MM.1S (cell line): ENCODE measurements around the gene ARHGEF40.
A peak's percentile ranks its signal among the peaks of the same experiment; 100 is the strongest.

Source experiments
- DNase-seq: peaks from one replicate; pipeline ENCODE4 v3.0.0-alpha.2; 2015
- H2AFZ ChIP-seq: fragments of 300-600 bp; sonication (generic); 2 replicates; pipeline ENCODE4 v1.6.0; 2016; ENCODE audit warnings: antibody characterized with exemption, low read length
- H3F3A ChIP-seq: fragments of 300-600 bp; sonication (generic); 2 replicates; pipeline ENCODE4 v1.6.1; 2016; ENCODE audit warnings: mild to moderate bottlenecking, antibody characterized with exemption, low read length, moderate library complexity, mixed read lengths; ENCODE audit not compliant: insufficient read depth
- H3K27ac ChIP-seq: fragments of 300-600 bp; sonication (generic); 2 replicates; pipeline ENCODE4 v1.5.1; 2016; ENCODE audit warnings: mild to moderate bottlenecking, low read length
- H3K27me3 ChIP-seq: fragments of 300-600 bp; sonication (generic); replicated peaks from 2 replicates; pipeline ENCODE4 v1.6.0; 2016; ENCODE audit warnings: low read length; ENCODE audit not compliant: insufficient read depth
- H3K36me3 ChIP-seq: fragments of 300-600 bp; sonication (generic); replicated peaks from 2 replicates; pipeline ENCODE4 v1.6.1; 2016; ENCODE audit warnings: mild to moderate bottlenecking, low read length, mixed read lengths; ENCODE audit not compliant: insufficient read depth
- H3K4me1 ChIP-seq: fragments of 300-600 bp; sonication (generic); 2 replicates; pipeline ENCODE4 v1.6.1; 2016; ENCODE audit warnings: low read length, mixed read lengths
- H3K4me2 ChIP-seq: fragments of 300-600 bp; sonication (generic); 2 replicates; pipeline ENCODE4 v1.6.0; 2016; ENCODE audit warnings: low read depth, low read length
- H3K4me3 ChIP-seq: fragments of 300-600 bp; sonication (generic); 2 replicates; pipeline ENCODE4 v1.5.1; 2016; ENCODE audit warnings: low read length, mixed read lengths
- H3K79me2 ChIP-seq: fragments of 300-600 bp; sonication (generic); 2 replicates; pipeline ENCODE4 v1.6.1; 2016; ENCODE audit warnings: mixed run types, low read length, mixed read lengths
- H3K9ac ChIP-seq: fragments of 300-600 bp; sonication (generic); 2 replicates; pipeline ENCODE4 v1.6.1; 2016; ENCODE audit warnings: low read length, mixed read lengths
- H3K9me2 ChIP-seq: fragments of 300-600 bp; sonication (generic); replicated peaks from 2 replicates; pipeline ENCODE4 v1.6.1; 2016; ENCODE audit warnings: mild to moderate bottlenecking, low read length, mixed read lengths; ENCODE audit not compliant: insufficient read depth
- H3K9me3 ChIP-seq: fragments of 300-600 bp; sonication (generic); replicated peaks from 2 replicates; pipeline ENCODE4 v1.6.1; 2016; ENCODE audit warnings: mild to moderate bottlenecking, low read length, mixed read lengths; ENCODE audit not compliant: insufficient read depth
- H4K20me1 ChIP-seq: fragments of 300-600 bp; sonication (generic); 2 replicates; pipeline ENCODE4 v1.6.1; 2016; ENCODE audit warnings: mild to moderate bottlenecking, low read length, moderate library complexity, mixed read lengths; ENCODE audit not compliant: insufficient read depth
- CTCF ChIP-seq: fragments of 300-600 bp; sonication (generic); IDR thresholded peaks from 2 replicates; pipeline ENCODE4 v1.5.1; 2016; ENCODE audit warnings: antibody characterized with exemption, low read length, mixed read lengths
- EZH2 ChIP-seq: fragments of 300-600 bp; sonication (generic); optimal IDR thresholded peaks from 2 replicates; pipeline ENCODE3; 2017; ENCODE audit warnings: low read depth, mild to moderate bottlenecking, antibody characterized with exemption, low read length, mixed read lengths
- EZH2phosphoT487 ChIP-seq: fragments of 300-600 bp; sonication (generic); IDR thresholded peaks from 2 replicates; pipeline ENCODE4 v1.6.1; 2018; ENCODE audit warnings: antibody characterized with exemption, low read length

ARHGEF40 gene

GRCh38 chr14:21121122-21121521, 51.0 kb downstream of the ARHGEF40 start:
- no peaks in the 10 kb centered on the region for H3K27me3 ChIP-seq
- H2AFZ ChIP-seq, result no peak overlapping the region
- no peak overlapping the region for H3K4me2 ChIP-seq
- no peaks in the 10 kb centered on the region for H3K9me2 ChIP-seq
- no peak overlapping the region for H3K4me3 ChIP-seq
- no peaks in the 10 kb centered on the region for H4K20me1 ChIP-seq
- no peak overlapping the region for H3K27ac ChIP-seq
- no peak for TF ChIP-seq EZH2
- no peak for TF ChIP-seq CTCF
- no peak for TF ChIP-seq EZH2phosphoT487
- H3K9me3 ChIP-seq, result no peaks in the 10 kb centered on the region
- H3K36me3 ChIP-seq, result no peaks in the 10 kb centered on the region
- H3K4me1 ChIP-seq, result 0 out of 2 replicates have a peak, but pooled peaks cover 7% of the 10 kb centered on the region
- H3F3A ChIP-seq, result no peaks in the 10 kb centered on the region
- DNase-seq, result no peak
- H3K9ac ChIP-seq, result no peak overlapping the region
- H3K79me2 ChIP-seq, result no peaks in the 10 kb centered on the region

DNA sequence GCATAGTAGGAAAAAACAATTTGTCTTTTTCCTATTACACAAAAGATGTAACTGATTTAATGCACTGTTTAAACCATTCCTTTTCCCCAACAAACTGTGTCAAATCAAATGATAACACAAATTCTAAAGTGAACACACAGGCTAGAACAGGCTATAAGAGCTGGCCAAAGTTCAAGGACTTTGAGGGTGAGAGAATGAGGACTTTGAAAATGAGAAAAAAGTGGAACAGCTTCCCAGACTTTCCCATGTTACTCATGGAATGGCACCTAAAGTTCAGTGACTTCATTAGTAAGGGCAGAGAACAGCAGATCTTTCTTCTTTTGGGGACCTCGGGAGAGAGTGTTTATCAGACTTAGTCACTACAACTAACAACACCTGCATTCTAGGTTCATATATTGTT, 53.3 kb downstream of the ARHGEF40 start:
- no peaks in the 10 kb centered on the region for H3K9me3 ChIP-seq

GRCh38 chr14:21133901-21134300, 63.8 kb downstream of the ARHGEF40 start:
- TF ChIP-seq CTCF, result no peak
- TF ChIP-seq EZH2, result no peak
- TF ChIP-seq EZH2phosphoT487, result no peak
- no peaks in the 10 kb centered on the region for H3K9me3 ChIP-seq

More for the DNA sequence above, 53.3 kb downstream of the ARHGEF40 start:
- Histone ChIP-seq H3K79me2 (no peaks in the 10 kb centered on the region), H3K27ac (peak overlapping the region; percentile 32; the same call in 1 of the 2 replicates), H3K9me2 (no peaks in the 10 kb centered on the region), H3K4me2 (peak overlapping the region; percentile 18; the same call in 1 of the 2 replicates), H3F3A (no peaks in the 10 kb centered on the region), H3K4me3 (no peak overlapping the region), H3K36me3 (no peaks in the 10 kb centered on the region), H3K9ac (no peak overlapping the region), H4K20me1 (no peaks in the 10 kb centered on the region), H3K27me3 (no peaks in the 10 kb centered on the region), H2AFZ (no peak overlapping the region), H3K4me1 (0 out of 2 replicates have a peak, but pooled peaks cover 7% of the 10 kb centered on the region)
- no peak for DNase-seq
- no peak for TF ChIP-seq CTCF
- no peak for TF ChIP-seq EZH2

More at GRCh38 chr14:21133901-21134300, 63.8 kb downstream of the ARHGEF40 start:
- Histone ChIP-seq H4K20me1 (no peaks in the 10 kb centered on the region), H3K27me3 (no peaks in the 10 kb centered on the region), H3K9me2 (no peaks in the 10 kb centered on the region), H3K79me2 (no peaks in the 10 kb centered on the region), H3K9ac (no peak overlapping the region), H3F3A (no peaks in the 10 kb centered on the region), H3K4me3 (no peak overlapping the region), H3K4me2 (no peak overlapping the region), H2AFZ (no peak overlapping the region), H3K36me3 (no peaks in the 10 kb centered on the region), H3K4me1 (no peaks in the 10 kb centered on the region), H3K27ac (no peak overlapping the region)
- no peak for DNase-seq
